Endothelial cell of umbilical vein (primary cell): ENCODE results near the gene UST.

Experiments used
- CTCF ChIP-seq, 2 donors: IDR thresholded peaks; 1 replicate in 1 of 2; 2 replicates in 1 of 2; pipeline ENCODE4 v1.5.1; 2011; ENCODE audit warnings: low read length in 2 of 2, mild to moderate bottlenecking in 2 of 2, moderate library complexity in 2 of 2, control low read depth in 1 of 2, inconsistent platforms in 1 of 2, low read depth in 1 of 2; ENCODE audit not compliant: insufficient read depth in 1 of 2; ENCODE audit errors: extremely low read depth in 1 of 2
- GATA2 ChIP-seq: IDR thresholded peaks from 2 replicates; pipeline ENCODE4 v1.7.0; 2011; ENCODE audit warnings: low read depth, mild to moderate bottlenecking, moderate library complexity, mixed read lengths, low read length; ENCODE audit not compliant: insufficient read length, insufficient read depth

- TF ChIP-seq GATA2 (no peak), CTCF (IDR thresholded peaks at IDR 0.05; ENCODE audit: extremely low read depth in 1 of 2, insufficient read depth in 1 of 2, low read depth in 1 of 2, low read length in 2 of 2) (no peak)
Measured at GRCh38 chr6:148739822-148740128, 7.1 kb upstream of the UST start.
